ENCODE data around the gene CIRBP. TPM values are rescaled to one million over a fixed set of nuclear protein-coding genes. Genes with fewer than 3 reads are reported as not detected.
A peak's percentile ranks its signal among the peaks of the same experiment; 100 is the strongest.

Gene CIRBP
- total and polyA plus RNA-seq, 2 of the 13 experiments (the other 11 are each of a cell fraction or from before 2014, with no cell fraction given), result 133 to 140 TPM

DNA sequence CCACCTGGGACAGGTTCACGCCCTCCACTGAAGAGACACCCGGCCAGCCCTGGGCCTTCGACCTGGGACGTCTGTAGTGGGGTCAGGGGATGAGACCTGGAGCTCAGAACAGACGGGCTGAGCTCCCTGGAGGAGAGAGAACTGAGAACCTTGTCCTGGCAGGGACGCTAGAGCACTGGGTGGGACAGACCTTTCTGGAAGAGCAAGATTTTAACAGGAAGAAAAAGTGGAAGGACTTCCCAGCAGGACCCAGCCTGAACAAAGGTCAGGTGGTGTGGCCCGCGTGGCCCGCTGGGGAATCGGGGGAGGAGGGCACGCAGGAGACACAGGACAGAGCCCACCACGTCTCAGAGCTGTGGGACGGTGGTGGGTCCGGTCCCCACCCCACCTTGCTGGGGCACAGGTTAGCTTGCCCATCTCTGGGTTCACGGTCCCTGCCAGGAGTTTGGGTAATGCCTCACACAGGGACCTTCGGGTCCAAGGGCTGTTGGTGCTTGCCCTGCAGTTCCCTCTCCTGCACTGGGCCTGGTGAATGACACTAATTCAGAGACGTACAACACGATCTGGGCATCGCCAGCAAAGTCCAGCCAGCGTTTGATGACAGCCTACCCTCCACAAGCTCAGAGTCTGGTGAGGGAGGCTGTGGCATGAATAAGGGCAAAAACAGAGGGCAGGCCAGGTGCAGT lies 15.3 kb downstream of the CIRBP start (continued):
- TF ChIP-seq TP53 (CRISPR knock-in tag; conservative IDR thresholded peaks at IDR 0.05), result no peak
- TF ChIP-seq EZH2 (conservative IDR thresholded peaks at IDR 0.05; ENCODE audit: low read depth, low read length), result no peak
- TF ChIP-seq PAF1 (CRISPR knock-in tag; IDR thresholded peaks at IDR 0.05), result no peak
- TF ChIP-seq, protein P1, sequence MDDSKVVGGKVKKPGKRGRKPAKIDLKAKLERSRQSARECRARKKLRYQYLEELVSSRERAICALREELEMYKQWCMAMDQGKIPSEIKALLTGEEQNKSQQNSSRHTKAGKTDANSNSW (CRISPR knock-in tag; IDR thresholded peaks at IDR 0.05; ENCODE audit: borderline replicate concordance), result no peak
- 0 out of 2 replicates have a peak, but pooled peaks have one; percentile 61 for TF ChIP-seq ZNF761 (CRISPR knock-in tag; conservative IDR thresholded peaks at IDR 0.05)
- no peak for TF ChIP-seq MLXIP (CRISPR knock-in tag; IDR thresholded peaks at IDR 0.05; ENCODE audit: borderline replicate concordance)
- 0 out of 2 replicates have a peak, but pooled peaks have one; percentile 2 for TF ChIP-seq CBX5 (CRISPR knock-in tag; IDR thresholded peaks at IDR 0.05; ENCODE audit: borderline replicate concordance)
- no peak for TF ChIP-seq JUND (CRISPR knock-in tag; IDR thresholded peaks at IDR 0.05)
- no peak; the same call in 1 of the 2 replicates for TF ChIP-seq SP5 (CRISPR knock-in tag; IDR thresholded peaks at IDR 0.05; ENCODE audit: borderline replicate concordance, low read depth)
- 0 out of 2 replicates have a peak, but pooled peaks have one; percentile 0 for TF ChIP-seq MYPOP (CRISPR knock-in tag; IDR thresholded peaks at IDR 0.05)
- TF ChIP-seq ZBTB38 (CRISPR knock-in tag; IDR thresholded peaks at IDR 0.05), result no peak
- TF ChIP-seq MTF1 (CRISPR knock-in tag; IDR thresholded peaks at IDR 0.05), result no peak
- no peak for TF ChIP-seq SATB2 (CRISPR knock-in tag; IDR thresholded peaks at IDR 0.05)
- no peak for TF ChIP-seq ZFP62 (CRISPR knock-in tag; IDR thresholded peaks at IDR 0.05)
- no peak for TF ChIP-seq SKI (IDR thresholded peaks at IDR 0.05; ENCODE audit: partially characterized antibody)
- TF ChIP-seq IKZF1 (IDR thresholded peaks at IDR 0.05), result no peak
- no peak for TF ChIP-seq ZNF354B (CRISPR knock-in tag; IDR thresholded peaks at IDR 0.05)
- TF ChIP-seq ZNF577 (CRISPR knock-in tag; IDR thresholded peaks at IDR 0.05; ENCODE audit: borderline replicate concordance, low read depth), result no peak
- peak; percentile 3 for TF ChIP-seq XRCC5 (optimal IDR thresholded peaks at IDR 0.05; ENCODE audit: low read length)
- TF ChIP-seq, protein P2, sequence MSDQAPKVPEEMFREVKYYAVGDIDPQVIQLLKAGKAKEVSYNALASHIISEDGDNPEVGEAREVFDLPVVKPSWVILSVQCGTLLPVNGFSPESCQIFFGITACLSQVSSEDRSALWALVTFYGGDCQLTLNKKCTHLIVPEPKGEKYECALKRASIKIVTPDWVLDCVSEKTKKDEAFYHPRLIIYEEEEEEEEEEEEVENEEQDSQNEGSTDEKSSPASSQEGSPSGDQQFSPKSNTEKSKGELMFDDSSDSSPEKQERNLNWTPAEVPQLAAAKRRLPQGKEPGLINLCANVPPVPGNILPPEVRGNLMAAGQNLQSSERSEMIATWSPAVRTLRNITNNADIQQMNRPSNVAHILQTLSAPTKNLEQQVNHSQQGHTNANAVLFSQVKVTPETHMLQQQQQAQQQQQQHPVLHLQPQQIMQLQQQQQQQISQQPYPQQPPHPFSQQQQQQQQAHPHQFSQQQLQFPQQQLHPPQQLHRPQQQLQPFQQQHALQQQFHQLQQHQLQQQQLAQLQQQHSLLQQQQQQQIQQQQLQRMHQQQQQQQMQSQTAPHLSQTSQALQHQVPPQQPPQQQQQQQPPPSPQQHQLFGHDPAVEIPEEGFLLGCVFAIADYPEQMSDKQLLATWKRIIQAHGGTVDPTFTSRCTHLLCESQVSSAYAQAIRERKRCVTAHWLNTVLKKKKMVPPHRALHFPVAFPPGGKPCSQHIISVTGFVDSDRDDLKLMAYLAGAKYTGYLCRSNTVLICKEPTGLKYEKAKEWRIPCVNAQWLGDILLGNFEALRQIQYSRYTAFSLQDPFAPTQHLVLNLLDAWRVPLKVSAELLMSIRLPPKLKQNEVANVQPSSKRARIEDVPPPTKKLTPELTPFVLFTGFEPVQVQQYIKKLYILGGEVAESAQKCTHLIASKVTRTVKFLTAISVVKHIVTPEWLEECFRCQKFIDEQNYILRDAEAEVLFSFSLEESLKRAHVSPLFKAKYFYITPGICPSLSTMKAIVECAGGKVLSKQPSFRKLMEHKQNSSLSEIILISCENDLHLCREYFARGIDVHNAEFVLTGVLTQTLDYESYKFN (CRISPR knock-in tag; conservative IDR thresholded peaks at IDR 0.05), result peak; percentile 44

Data from HepG2 (cell line).